Prostate gland (tissue), 2 donors: ENCODE measurements around the gene ZBTB7B.

ENCODE experiments used
- POLR2A ChIP-seq: fragments of 450-650 bp; IDR thresholded peaks from one replicate; pipeline ENCODE4 v1.6.1; 2016; ENCODE audit warnings: antibody characterized with exemption, mild to moderate bottlenecking
- POLR2AphosphoS5 ChIP-seq: sonication (generic); formaldehyde crosslinking; IDR thresholded peaks from one replicate; pipeline ENCODE4 v1.6.1; 2017; ENCODE audit warnings: antibody characterized with exemption
- TF ChIP-seq, protein P1 (sequence below), 4 experiments: fragments of 200-600 bp in 2 of 4; fragments of 450-650 bp in 2 of 4; sonication (generic) in 2 of 4; IDR thresholded peaks; 1 replicate in 3 of 4; 2 replicates in 1 of 4; pipeline ENCODE4 v1.5.1; 2016 to 2019; ENCODE audit warnings: antibody characterized with exemption in 4 of 4, mild to moderate bottlenecking in 2 of 4, moderate library complexity in 2 of 4

DNA sequence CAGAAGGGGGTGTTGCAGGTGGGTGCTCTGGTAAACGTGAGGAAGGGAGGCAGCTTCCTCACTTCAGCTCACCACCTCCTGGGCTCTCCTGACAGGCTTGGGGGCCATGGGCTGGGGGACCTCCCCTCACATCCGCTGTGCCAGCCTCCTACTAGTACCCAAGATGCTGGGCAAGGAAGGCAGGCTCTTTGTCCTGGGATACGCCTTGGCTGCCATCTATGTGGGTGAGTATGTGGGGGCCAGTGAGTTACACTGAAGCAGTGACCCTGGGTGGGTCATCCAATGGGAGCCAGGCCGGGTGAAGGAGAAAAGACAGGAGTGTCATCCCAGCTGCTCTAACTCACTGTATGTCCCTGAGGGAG lies 36.7 kb downstream of the ZBTB7B start:
- no peak for TF ChIP-seq POLR2A
- TF ChIP-seq, protein P1, sequence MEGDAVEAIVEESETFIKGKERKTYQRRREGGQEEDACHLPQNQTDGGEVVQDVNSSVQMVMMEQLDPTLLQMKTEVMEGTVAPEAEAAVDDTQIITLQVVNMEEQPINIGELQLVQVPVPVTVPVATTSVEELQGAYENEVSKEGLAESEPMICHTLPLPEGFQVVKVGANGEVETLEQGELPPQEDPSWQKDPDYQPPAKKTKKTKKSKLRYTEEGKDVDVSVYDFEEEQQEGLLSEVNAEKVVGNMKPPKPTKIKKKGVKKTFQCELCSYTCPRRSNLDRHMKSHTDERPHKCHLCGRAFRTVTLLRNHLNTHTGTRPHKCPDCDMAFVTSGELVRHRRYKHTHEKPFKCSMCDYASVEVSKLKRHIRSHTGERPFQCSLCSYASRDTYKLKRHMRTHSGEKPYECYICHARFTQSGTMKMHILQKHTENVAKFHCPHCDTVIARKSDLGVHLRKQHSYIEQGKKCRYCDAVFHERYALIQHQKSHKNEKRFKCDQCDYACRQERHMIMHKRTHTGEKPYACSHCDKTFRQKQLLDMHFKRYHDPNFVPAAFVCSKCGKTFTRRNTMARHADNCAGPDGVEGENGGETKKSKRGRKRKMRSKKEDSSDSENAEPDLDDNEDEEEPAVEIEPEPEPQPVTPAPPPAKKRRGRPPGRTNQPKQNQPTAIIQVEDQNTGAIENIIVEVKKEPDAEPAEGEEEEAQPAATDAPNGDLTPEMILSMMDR (IDR thresholded peaks at IDR 0.05) = no peak
- TF ChIP-seq POLR2AphosphoS5 = no peak
